GM21423 (cell line): ENCODE measurements around the gene MED19.
A peak's percentile ranks its signal among the peaks of the same experiment; 100 is the strongest.
"Not testable (repeated sequence)": the region's sequence is repeated elsewhere in the genome, so short reads cannot be mapped to it uniquely, and the experiment has no call there.

Source experiments
- ATAC-seq: cut with Tn5 transposase; IDR thresholded peaks from one replicate; pipeline ENCODE4 v1.9.1; 2021; ENCODE audit warnings: mild to moderate bottlenecking, moderate library complexity; ENCODE audit not compliant: unreplicated experiment

Gene MED19, protein sequence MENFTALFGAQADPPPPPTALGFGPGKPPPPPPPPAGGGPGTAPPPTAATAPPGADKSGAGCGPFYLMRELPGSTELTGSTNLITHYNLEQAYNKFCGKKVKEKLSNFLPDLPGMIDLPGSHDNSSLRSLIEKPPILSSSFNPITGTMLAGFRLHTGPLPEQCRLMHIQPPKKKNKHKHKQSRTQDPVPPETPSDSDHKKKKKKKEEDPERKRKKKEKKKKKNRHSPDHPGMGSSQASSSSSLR

DNA sequence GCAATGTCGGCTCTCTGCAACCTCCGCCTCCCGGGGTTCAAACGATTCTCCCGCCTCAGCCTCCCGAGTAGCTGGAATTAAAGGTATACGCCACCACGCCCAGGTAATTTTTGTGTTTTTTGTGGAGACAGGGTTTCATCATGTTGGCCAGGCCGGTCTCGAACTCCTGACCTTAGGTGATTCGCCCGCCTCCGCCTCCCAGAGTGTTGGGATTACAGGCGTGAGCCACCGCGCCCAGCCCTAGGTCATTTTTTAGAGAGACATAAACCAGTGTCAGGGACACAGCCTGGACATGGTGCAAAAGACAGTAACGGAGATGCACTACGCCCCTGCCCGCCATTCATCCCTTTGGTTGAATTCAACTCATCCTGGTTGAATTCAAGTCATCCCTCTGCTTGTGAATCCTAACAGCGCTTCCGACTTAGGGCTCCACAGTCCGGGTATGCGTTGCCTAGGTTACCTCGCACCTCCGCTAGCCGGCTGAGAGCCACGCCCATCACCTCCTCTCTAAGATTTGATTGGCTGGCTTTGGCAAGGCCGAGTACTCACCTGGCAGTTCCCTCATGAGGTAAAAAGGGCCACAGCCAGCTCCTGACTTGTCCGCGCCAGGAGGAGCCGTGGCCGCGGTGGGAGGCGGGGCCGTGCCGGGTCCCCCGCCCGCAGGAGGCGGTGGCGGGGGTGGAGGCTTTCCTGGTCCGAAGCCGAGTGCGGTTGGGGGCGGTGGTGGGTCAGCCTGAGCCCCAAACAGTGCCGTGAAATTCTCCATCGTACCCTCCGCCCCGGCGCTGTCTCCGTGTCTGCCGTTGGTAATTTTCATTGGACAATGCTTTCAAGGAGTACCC is at the start of gene MED19:
TSS of gene MED19 (minus strand) at position 802 of the 842 bp plus-strand sequence. CDS start at position 766, 36 bp downstream.
- peak; percentile 45 for ATAC-seq

DNA sequence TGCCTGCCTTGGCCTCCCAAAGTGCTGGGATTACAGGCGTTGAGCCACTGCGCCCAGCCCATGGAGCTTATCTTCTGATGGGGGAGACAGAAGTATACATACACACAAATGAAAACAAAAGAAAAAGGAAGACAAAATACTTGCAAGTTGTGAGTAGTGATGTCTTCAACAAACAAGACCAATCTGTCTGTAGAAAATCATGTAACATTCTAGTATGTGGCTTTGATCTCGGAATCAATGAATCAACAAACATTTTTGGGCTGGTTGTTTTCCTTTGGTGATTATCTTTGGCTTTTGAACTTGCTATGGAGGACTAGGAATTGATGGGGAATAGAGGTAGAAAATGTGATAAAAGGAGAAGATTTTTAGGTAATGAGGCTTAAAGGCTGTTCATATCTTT is 46.2 kb upstream of the MED19 start:
- ATAC-seq = no peak

DNA sequence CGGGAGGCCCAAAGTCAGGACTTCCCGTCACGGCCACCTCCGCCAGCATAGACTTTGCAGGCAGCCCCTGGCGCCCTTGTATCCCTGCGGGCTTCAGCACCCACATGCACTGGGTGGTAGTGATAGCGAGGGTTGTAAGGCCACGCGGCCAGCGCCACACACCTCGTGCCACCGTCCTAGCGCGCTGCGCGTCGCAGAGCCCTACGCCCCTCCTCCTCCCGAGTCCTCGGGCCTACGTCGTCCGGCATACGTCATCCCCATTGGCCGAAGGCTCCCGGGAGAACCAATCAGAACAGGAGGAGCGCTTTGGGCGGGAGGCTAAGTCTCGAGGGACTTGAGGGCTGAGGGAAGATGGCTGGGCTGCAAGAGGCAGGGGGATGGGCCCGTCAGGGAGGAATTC is 40.9 kb upstream of the MED19 start:
- ATAC-seq = no peak

DNA sequence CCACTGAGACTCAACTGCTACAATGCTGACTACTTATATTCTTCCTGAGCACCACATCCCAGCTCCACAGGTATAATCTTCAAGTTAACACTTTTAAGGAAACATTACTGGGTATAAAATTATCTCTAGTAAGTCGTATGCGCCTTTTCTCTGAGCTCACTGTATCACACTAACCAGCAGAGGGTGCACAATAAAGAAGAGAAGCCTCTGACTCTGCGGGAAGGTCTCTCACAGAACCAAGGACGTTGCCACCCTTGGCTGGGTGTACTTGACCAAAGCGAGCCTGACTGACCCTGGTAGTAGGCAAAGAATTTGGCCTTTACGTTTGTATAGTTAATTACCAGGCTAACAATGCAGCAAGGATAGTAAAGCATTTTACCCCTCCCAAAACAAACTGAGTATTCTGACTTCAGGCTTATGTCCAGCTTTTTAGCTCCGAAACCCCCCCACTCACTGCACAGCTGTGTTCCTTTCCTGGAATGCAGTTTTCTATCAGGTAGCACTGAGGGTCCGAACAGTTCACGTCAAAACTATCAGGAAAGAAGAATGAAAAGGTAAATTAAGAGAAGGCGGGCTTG is 39.8 kb upstream of the MED19 start, which contains the start of gene BTBD18:
TSS of gene BTBD18 (minus strand) at position 144 of the 578 bp plus-strand sequence. CDS start 631 bp downstream, outside the sequence.
- no peak for ATAC-seq

DNA sequence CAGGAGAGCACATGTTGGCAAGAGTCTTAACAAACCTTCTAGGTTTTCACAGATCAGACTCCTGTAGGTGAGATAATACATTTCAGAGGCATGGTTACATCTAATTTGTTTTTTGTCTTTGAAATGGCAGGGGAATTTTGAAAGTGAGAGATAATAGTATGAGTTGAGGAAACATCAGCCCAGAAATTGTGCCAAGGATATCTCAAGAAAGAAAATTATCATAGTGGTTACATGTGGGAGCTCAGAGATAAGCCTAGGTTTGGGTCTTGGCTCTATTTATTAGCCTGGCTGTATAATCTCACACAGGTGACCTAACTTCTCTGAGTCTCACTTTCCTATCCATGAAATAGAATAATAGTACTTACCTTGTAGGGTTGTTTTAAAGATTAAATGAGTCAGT is 39.2 kb upstream of the MED19 start:
- no peak for ATAC-seq

DNA sequence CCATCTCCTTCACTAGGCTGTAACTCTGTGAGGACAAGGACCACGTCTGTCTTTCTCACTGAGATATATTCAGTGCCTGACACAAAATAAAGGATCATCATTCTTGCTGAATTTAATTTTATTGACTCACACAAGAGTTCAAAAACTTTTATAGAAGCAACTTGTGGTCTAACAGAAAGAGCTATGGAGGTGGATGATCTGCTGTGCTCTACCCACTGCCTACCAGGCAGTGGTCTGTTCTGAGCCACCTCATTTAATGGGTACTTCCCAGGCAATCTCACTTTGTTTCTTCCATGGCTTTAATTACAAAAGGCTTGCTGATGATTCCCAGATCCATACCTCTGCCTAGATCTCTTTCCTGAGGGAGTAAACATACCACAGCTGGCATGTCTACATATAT is 34.9 kb upstream of the MED19 start:
- no peak for ATAC-seq

DNA sequence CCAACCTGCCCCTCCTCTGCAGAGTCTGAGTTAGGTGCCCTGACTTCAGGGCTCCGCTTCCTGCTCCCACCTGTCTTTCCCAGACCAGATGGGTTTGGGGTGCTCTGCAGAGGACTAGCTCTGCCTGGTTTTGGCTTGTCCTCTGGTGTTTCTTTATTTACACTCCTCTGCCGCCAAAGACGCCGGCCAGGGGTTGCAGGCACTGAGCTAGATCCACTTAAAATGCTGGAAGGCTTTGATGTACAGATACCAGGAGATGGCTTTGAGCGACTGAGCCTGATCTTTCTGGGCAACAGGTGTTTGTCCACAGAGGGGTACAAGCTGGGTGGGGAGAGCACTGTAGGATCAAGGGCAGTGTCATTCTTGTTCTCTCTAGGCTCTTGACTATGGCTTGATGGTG is 33.2 kb upstream of the MED19 start:
- ATAC-seq = no peak

DNA sequence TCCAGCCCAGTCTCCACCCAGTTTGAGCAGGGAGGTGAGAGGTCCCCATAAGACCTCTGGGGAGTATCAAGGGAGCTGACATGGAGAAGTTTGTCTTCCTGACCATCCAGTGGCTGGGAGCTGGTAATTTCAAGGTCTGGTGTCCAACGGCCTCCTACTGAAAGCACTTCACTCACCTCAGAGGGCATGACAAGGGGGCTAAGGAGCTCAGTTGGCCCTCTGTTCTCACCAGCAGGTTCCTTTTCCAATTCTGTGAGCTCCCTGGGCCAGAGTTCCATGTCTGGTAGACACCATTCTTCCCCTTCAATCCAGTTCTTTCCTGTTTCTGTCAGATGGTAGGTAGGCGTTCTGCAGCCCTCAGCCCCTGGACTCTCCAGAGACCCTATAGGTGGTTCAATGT is 32.3 kb upstream of the MED19 start:
- no peak for ATAC-seq

DNA sequence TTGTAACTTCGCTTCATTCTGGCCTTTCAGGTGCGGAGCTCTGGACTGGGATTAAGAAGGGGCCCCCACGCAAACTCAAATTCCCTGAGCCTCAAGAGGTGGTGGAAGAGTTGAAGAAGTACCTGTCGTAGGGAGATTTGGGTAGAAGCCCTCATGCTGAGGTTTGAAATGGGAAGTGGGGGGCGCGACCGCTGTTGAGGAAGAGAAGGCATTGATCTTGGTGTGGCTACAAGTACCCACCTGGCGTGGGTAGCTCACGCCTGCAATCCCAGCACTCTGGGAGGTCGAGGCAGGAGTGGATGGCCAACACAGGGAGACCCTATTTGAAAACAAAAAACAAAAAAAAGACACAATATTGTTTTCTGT is 30.1 kb upstream of the MED19 start:
- no peak for ATAC-seq

DNA sequence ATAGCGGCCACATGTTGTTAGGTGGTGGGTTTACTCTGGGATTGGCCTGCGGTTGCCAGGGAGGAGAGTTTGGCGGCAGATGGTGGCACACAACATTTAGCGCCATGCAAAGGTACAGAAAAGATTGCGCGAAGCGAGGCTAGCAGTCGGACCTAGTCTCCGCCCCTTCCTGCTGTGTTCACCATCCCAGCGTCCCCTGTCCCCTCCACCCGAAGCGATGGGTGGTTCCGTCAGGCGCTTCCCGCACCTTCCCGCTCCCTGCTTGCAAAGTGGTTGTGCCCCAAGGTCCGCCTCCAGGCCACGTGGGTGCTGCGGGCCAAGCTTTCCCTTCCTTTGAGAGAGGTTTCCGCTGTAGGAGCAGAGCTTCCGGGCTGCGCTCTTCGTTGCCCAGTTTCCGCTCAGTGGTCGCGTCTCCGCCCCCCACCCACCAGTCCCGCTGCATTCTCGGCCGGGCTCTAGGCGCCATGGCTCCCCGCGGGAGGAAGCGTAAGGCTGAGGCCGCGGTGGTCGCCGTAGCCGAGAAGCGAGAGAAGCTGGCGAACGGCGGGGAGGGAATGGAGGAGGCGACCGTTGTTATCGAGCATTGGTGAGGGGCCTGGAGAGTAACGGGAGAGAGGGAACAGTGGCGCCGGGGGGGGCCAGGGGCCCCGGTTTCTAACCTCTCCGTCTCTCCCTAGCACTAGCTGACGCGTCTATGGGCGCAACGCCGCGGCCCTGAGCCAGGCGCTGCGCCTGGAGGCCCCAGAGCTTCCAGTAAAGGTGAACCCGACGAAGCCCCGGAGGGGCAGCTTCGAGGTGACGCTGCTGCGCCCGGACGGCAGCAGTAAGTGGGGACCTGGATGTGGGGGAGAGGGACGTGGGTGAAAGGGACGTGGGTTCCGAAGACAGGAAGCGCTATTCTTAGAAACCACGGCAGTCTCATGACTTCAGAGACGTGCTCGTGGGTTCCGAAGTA is 29.4 kb upstream of the MED19 start, which contains the start of gene SELENOH:
TSS of gene SELENOH (plus strand) at position 360 of the 955 bp plus-strand sequence. CDS start at position 465, 105 bp downstream.
- ATAC-seq = peak; percentile 95

DNA sequence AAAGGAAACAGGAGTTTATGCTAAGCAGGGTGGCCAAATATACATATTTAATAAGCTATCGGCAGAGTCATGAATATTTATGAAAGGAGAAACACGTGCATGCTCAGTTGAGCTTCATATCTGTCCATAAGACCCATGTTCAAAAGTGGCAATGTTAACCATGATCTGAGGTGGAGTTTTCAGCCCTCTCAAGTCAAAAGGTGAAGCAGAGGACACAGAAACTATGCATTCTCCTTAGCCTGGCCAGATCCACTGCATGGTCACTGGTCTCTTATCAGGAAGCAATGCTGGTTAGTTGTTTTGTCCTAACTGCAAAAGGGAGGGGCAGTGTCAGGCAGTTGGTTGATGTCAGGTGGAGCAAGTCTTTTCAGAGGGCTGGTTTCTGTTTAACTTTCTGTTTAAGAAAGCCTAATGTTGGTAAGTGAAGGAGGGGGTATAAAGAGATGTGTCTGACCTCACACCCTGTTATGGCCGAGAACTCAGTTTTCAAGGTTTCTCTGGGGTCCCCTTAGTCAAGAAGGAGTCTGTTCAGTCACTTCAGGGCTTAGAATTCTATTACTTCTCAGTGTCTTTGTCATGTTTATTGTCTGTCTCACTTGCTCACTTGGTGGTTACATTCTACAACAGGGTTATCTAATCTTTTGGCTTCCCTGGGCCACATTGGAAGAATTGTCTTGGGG is 23.7 kb upstream of the MED19 start:
- ATAC-seq = no peak

DNA sequence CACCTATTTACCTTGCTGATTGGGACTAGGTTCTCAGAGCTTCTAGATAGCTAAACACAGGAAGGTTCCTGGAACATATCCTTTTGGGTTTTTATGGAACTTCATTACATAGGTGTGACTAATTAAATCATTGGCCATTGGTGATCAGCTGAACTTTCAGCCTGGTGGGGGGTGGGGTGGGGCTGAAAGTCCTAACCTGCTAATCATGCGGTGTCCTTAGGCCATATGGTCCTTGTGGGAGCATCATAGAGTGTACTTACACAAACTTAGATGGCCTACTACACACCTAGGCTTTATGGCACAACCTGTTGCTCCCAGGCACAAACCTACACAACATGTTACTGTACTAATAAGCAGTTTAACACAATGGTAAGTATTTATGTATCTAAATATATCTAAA is 20.6 kb upstream of the MED19 start:
- no peak for ATAC-seq

DNA sequence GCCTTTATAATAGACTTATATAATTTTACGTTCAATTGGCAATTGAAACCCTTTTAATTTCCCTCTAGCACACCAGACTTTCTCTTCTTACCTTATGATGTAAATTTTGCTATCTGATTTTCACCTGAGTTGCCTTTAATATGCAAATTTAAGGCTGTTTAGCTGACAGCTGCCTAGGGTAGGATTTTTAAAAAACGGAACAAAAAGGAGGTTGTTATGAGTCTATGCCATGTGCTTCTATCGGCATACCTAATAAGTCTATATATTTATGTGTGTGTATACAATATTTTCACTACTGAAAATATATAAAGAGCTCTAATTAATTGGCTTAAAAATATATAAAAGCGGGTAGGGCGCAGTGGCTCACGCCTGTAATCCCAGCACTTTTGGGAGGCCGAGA is 17.5 kb upstream of the MED19 start:
- no peak for ATAC-seq

DNA sequence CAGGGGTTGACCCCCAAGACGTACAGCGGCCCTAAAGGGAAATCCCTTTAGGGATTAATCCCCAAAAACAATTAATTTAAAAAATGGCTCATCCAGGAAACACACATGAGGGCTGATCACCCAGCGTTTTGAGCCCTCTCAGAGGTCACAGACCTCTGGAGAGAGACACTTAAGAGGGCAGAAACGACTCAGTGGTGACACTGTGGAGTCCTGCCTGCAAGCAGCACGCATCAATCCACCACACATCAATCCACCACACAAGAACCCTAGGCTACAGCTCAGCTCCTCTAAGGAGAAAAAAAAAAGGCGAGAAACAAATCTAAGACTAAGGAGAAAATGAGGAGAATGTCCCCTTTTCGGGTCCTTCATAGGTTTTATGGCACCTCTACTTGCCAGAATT is 16.8 kb upstream of the MED19 start:
- ATAC-seq = no peak

DNA sequence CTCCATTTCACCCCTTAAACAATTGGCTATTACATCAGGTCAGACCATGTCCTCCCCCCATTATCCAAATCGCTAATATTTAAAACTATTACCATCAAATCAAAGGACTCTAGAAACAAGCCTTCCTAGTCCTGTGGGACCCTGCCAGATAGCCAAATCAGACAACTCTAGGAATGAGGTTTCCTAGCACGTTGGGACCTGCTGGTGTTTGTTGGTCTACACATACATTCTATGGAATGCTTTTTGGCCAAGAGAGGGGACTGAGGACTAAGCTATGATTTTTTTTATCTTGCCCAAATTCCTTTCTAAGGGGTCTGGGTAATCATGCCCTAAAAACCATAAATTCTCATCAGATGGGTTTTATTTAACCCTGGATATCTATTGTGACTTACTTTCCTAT is 15.2 kb upstream of the MED19 start:
- ATAC-seq = no peak

DNA sequence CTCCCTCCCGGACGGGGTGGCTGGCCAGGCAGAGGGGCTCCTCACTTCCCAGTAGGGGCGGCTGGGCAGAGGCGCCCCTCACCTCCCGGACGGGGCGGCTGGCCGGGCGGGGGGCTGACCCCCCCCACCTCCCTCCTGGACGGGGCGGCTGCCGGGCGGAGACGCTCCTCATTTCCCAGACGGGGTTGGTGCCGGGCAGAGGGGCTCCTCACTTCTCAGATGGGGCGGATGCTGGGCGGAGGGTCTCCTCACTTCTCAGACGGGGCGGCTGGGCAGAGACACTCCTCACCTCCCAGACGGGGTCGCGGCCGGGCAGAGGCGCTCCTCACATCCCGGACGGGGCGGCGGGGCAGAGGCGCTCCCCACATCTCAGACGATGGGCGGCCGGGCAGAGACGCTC is 4.7 kb upstream of the MED19 start:
- ATAC-seq = not testable (repeated sequence)

DNA sequence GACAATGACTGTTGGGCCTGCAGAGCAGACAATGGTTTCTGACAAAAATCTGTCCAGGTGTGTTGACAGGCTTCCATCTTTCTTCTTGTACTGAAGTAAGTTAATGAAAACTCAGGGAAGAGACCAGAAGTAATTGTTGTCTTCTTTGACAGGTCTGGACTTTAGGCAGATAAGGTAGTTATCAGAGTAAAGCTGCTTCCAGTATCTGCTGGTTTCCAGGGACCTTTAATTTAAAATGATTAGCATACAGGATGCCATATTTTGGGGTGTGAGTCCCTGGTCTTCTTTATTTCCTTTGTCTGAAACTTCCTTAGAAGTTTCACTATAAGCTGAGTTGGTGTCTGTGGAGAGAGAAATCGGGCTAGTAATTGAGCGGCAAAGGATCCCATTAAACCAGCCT is 1.8 kb upstream of the MED19 start:
- ATAC-seq = no peak

DNA sequence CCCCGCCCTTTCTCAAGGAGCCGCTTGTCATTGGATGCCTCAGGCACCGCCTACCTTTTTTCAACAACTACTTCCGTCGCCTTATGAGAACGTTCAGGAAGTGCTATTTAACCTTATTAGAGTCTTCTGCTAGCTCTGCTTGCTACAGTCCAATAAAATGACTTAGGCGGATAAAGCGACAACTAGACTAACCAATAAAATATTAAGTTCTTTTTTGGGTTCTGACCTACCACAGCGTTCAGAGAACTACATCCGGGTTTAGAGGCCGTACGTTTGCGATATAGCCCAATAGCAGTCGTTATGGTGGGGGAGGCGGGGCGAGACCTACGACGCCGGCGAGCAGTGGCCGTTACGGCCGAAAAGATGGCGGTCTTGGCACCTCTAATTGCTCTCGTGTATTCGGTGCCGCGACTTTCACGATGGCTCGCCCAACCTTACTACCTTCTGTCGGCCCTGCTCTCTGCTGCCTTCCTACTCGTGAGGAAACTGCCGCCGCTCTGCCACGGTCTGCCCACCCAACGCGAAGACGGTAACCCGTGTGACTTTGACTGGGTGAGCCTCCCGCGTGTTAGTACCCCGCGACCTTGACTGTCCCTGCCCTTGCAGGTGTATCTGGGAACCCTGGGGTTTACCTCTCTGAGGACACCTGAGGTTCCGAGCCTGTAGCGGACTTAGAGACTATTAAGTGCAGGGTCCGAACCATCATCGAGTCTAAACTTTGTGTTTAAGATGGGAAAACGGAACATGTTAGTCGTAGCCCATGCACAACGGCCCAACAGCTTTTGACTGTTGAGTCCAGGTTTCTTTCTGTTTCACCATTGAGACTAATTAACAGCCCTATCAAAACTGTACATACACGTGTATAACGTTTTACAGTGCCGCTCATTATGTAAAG is 488 bp upstream of the MED19 start, which contains the start of gene TMX2:
TSS of gene TMX2 (plus strand) at position 338 of the 895 bp plus-strand sequence. CDS start at position 364, 26 bp downstream.
- peak; percentile 95 for ATAC-seq

DNA sequence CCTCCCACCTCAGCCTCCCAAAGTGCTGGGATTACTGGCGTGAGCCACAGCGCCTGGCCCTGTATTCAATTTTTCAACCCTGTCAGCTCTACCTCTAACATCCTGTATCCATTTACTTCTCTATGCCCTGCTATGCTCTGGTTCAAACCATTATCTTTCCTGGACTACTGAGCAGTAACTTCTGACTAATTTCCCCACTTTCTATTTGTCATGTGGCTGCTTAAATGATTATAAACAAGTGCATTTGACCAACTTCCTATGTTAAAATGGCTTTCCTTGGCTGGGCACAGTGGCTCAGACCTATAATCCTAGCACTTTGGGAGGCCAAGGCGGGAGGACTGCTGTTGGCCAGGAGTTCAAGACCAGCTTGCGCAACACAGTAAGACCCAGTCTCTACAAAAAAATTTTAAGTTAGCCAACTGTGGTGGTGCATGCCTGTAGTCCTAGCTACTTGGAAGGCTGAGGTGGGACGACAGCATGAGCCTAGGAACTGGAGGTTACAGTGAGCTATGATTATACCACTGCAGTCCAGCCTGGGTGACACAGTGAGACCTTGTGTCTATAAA is 2.1 kb downstream of the MED19 start:
- no peak for ATAC-seq
